ENCODE measurements around the gene SNHG17.

- TF ChIP-seq EZH2 (IDR thresholded peaks at IDR 0.05; ENCODE audit: borderline replicate concordance, low read depth, low read length) (no peak), ZSCAN29 (IDR thresholded peaks at IDR 0.05) (no peak), TCF7 (IDR thresholded peaks at IDR 0.05; ENCODE audit: borderline replicate concordance) (no peak), ZBTB26 (CRISPR knock-in tag; IDR thresholded peaks at IDR 0.05) (no peak), TCF7L2 (IDR thresholded peaks at IDR 0.05; ENCODE audit: low read depth, low read length) (no peak), GTF2F1 (IDR thresholded peaks at IDR 0.05; ENCODE audit: low read depth, low read length) (no peak), KDM1A (IDR thresholded peaks at IDR 0.05) (no peak), CREB1 (IDR thresholded peaks at IDR 0.05) (no peak), CREB1 (CRISPR knock-in tag; IDR thresholded peaks at IDR 0.05) (no peak), POLR2A (conservative IDR thresholded peaks at IDR 0.05) (peak; percentile 22; the same call in 1 of the 2 replicates), MXI1 (IDR thresholded peaks at IDR 0.05; ENCODE audit: low read depth, low read length) (no peak), POLR2AphosphoS5 (IDR thresholded peaks at IDR 0.05; ENCODE audit: control insufficient read depth, insufficient read depth, low read depth, low read length) (no peak)
- TF ChIP-seq, protein P1, sequence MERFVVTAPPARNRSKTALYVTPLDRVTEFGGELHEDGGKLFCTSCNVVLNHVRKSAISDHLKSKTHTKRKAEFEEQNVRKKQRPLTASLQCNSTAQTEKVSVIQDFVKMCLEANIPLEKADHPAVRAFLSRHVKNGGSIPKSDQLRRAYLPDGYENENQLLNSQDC (CRISPR knock-in tag; IDR thresholded peaks at IDR 0.05): no peak
- TF ChIP-seq, protein P2, sequence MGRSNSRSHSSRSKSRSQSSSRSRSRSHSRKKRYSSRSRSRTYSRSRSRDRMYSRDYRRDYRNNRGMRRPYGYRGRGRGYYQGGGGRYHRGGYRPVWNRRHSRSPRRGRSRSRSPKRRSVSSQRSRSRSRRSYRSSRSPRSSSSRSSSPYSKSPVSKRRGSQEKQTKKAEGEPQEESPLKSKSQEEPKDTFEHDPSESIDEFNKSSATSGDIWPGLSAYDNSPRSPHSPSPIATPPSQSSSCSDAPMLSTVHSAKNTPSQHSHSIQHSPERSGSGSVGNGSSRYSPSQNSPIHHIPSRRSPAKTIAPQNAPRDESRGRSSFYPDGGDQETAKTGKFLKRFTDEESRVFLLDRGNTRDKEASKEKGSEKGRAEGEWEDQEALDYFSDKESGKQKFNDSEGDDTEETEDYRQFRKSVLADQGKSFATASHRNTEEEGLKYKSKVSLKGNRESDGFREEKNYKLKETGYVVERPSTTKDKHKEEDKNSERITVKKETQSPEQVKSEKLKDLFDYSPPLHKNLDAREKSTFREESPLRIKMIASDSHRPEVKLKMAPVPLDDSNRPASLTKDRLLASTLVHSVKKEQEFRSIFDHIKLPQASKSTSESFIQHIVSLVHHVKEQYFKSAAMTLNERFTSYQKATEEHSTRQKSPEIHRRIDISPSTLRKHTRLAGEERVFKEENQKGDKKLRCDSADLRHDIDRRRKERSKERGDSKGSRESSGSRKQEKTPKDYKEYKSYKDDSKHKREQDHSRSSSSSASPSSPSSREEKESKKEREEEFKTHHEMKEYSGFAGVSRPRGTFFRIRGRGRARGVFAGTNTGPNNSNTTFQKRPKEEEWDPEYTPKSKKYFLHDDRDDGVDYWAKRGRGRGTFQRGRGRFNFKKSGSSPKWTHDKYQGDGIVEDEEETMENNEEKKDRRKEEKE (IDR thresholded peaks at IDR 0.05; ENCODE audit: borderline replicate concordance in 1 of 2, control insufficient read depth in 1 of 2, low read depth in 2 of 2, low read length in 1 of 2): no peak
These were observed 11.6 kb downstream of the SNHG17 start for GRCh38 chr20:38423541-38423940.

Data from K562 (cell line).